HepG2 (cell line): ENCODE data around the gene HNRNPA2B1. TPM values are rescaled to one million over a fixed set of nuclear protein-coding genes. Genes with fewer than 3 reads are reported as not detected.
A peak's percentile ranks its signal among the peaks of the same experiment; 100 is the strongest.

Experiments
- ATAC-seq: fragments of 200-7000 bp; cut with Tn5 transposase; 3 replicates; pipeline ENCODE4 v1.9.1; 2020; ENCODE audit warnings: mild to moderate bottlenecking, moderate library complexity
- BruUV-seq: library from RNA; stranded (reverse); fragments of 400-500 nt; replicated peaks from 2 replicates; lab custom pipeline; 2021; lab: Mats Ljungman, UMichigan
- CTCF ChIA-PET: fragments of 300-600 bp; formaldehyde crosslinking; extraction: SDS; loops from one replicate; lab custom pipeline; 2021; ENCODE audit warnings: low total read pairs, inconsistent platforms, low intra/inter-chr PET ratio; lab: Yijun Ruan, JAX
- POLR2A ChIA-PET: fragments of 350-600 bp; sonication (Branson Sonifier 250); formaldehyde crosslinking; loops from one replicate; lab custom pipeline; 2020; ENCODE audit warnings: antibody characterized with exemption, inconsistent platforms; lab: Yijun Ruan, JAX
- DNase-seq: peaks from one replicate; pipeline ENCODE4 v3.0.0-alpha.2; 2015; ENCODE audit warnings: low spot score
- FAIRE-seq: peaks from 3 replicates; lab custom pipeline; 2011; peaks lifted over from hg19 to GRCh38; lab: Jason Lieb, UNC
- H2AFZ ChIP-seq: one replicate; pipeline ENCODE4 v1.6.1; 2011; ENCODE audit warnings: low read length, inconsistent platforms
- H3K27ac ChIP-seq: fragments of 300-600 bp; 3 replicates; pipeline ENCODE4 v1.8.0; 2011; ENCODE audit warnings: mixed run types, mild to moderate bottlenecking, mixed read lengths, low read length, inconsistent platforms; ENCODE audit not compliant: insufficient read depth; ENCODE audit errors: extremely low read length
- H3K27me3 ChIP-seq, 2 experiments: fragments of 200-600 bp in 1 of 2; 2 replicates in 1 of 2; 3 replicates in 1 of 2; pipeline versions ENCODE4 v1.6.0 to v1.8.0; 2011; ENCODE audit warnings: low read length in 2 of 2, mild to moderate bottlenecking in 2 of 2, moderate library complexity in 2 of 2, inconsistent platforms in 1 of 2; ENCODE audit not compliant: insufficient read depth in 2 of 2, control insufficient read depth in 1 of 2
- H3K36me3 ChIP-seq, 2 experiments: fragments of 200-600 bp in 1 of 2; replicated peaks in 1 of 2; 2 replicates in 1 of 2; 3 replicates in 1 of 2; pipeline versions ENCODE4 v1.5.1 to v1.8.0; 2011; ENCODE audit warnings: low read length in 2 of 2, inconsistent platforms in 1 of 2; ENCODE audit not compliant: insufficient read depth in 2 of 2, control insufficient read depth in 1 of 2
- H3K4me1 ChIP-seq: 2 replicates; pipeline ENCODE4 v1.5.1; 2012; ENCODE audit warnings: low read length, inconsistent platforms; ENCODE audit not compliant: insufficient read depth
- H3K4me2 ChIP-seq: 2 replicates; pipeline ENCODE4 v1.6.0; 2011; ENCODE audit warnings: low read depth, low read length, inconsistent platforms
- H3K4me3 ChIP-seq, 3 experiments: fragments of 200-600 bp in 1 of 3; sonication (generic), shearing (Covaris generic) in 1 of 3; replicated peaks in 1 of 3; 2 replicates each; pipeline ENCODE4 v1.5.1; 2011 to 2016; ENCODE audit warnings: low read length in 3 of 3, inconsistent platforms in 2 of 3, low read depth in 2 of 3, mild to moderate bottlenecking in 2 of 3, control low read depth in 1 of 3, mixed read lengths in 1 of 3; ENCODE audit not compliant: insufficient read depth in 1 of 3
- H3K79me2 ChIP-seq: one replicate; pipeline ENCODE4 v1.6.1; 2011; ENCODE audit warnings: low read length, inconsistent platforms; ENCODE audit not compliant: insufficient read depth
- H3K9ac ChIP-seq: 2 replicates; pipeline ENCODE4 v1.6.0; 2011; ENCODE audit warnings: mild to moderate bottlenecking, low read depth, low read length, inconsistent platforms; ENCODE audit not compliant: insufficient read depth
- H3K9me3 ChIP-seq: 2 replicates; pipeline ENCODE4 v1.5.1; 2012; ENCODE audit warnings: mild to moderate bottlenecking, low read length
- H4K20me1 ChIP-seq: 2 replicates; pipeline ENCODE4 v1.6.0; 2011; ENCODE audit warnings: inconsistent platforms, mild to moderate bottlenecking, low read length, moderate library complexity; ENCODE audit not compliant: insufficient read depth
- AGO2 ChIP-seq: fragments of 200-400 bp; formaldehyde crosslinking; optimal IDR thresholded peaks from 2 replicates; pipeline ENCODE3; 2017; ENCODE audit warnings: mild to moderate bottlenecking, low read depth, low read length, moderate library complexity
- ESRRA ChIP-seq: sonication (generic); formaldehyde crosslinking; IDR thresholded peaks from 2 replicates; pipeline ENCODE4 v1.5.1; 2020; ENCODE audit warnings: mild to moderate bottlenecking, low read depth, missing genetic modification reagents
- KLF13 ChIP-seq: sonication (generic); formaldehyde crosslinking; IDR thresholded peaks from 2 replicates; pipeline ENCODE4 v1.4.0; 2020; ENCODE audit warnings: mild to moderate bottlenecking, missing genetic modification reagents
- MBD4 ChIP-seq: IDR thresholded peaks from 2 replicates; pipeline ENCODE4 v1.6.1; 2012; ENCODE audit warnings: low read length, inconsistent platforms, borderline replicate concordance
- MIER2 ChIP-seq: IDR thresholded peaks from 2 replicates; pipeline ENCODE4 v1.6.1; 2016; ENCODE audit warnings: missing biosample characterization, missing genetic modification reagents
- PAF1 ChIP-seq: IDR thresholded peaks from 2 replicates; pipeline ENCODE4 v1.6.1; 2016; ENCODE audit warnings: missing genetic modification reagents, missing compliant biosample characterization
- POLR2A ChIP-seq, 2 experiments: IDR thresholded peaks; 2 replicates each; pipeline ENCODE4 v1.6.1; 2011; ENCODE audit warnings: low read depth in 2 of 2, low read length in 2 of 2, mild to moderate bottlenecking in 1 of 2, moderate library complexity in 1 of 2; ENCODE audit not compliant: insufficient read depth in 1 of 2
- POLR2AphosphoS2 ChIP-seq: IDR thresholded peaks from 2 replicates; pipeline ENCODE4 v1.6.1; 2011; ENCODE audit warnings: low read depth, low read length, improper control_type of control experiment
- POLR2AphosphoS5 ChIP-seq: IDR thresholded peaks from 2 replicates; pipeline ENCODE4 v1.6.1; 2012; ENCODE audit warnings: low read depth, low read length
- POLR2G ChIP-seq: fragments of 200-400 bp; formaldehyde crosslinking; IDR thresholded peaks from 2 replicates; pipeline ENCODE4 v1.6.1; 2018; ENCODE audit warnings: mild to moderate bottlenecking, low read depth, low read length, moderate library complexity
- PRMT3 ChIP-seq: sonication (generic); formaldehyde crosslinking; IDR thresholded peaks from 2 replicates; pipeline ENCODE4 v1.8.1; 2022; ENCODE audit warnings: low read depth, mild to moderate bottlenecking, moderate library complexity, missing genetic modification reagents, borderline replicate concordance
- RBM22 ChIP-seq: fragments of 200-400 bp; formaldehyde crosslinking; optimal IDR thresholded peaks from 2 replicates; pipeline ENCODE3; 2017; ENCODE audit warnings: mild to moderate bottlenecking, low read length, moderate library complexity
- SRSF4 ChIP-seq: fragments of 200-400 bp; formaldehyde crosslinking; IDR thresholded peaks from one replicate; pipeline ENCODE4 v1.6.1; 2018; ENCODE audit warnings: mild to moderate bottlenecking, low read depth, low read length, moderate library complexity; ENCODE audit not compliant: poor library complexity, severe bottlenecking
- TP53 ChIP-seq: sonication (generic); formaldehyde crosslinking; conservative IDR thresholded peaks from 2 replicates; pipeline ENCODE4 v1.4.0; 2020; ENCODE audit warnings: missing genetic modification reagents
- ZMYM2 ChIP-seq: sonication (generic); formaldehyde crosslinking; IDR thresholded peaks from 2 replicates; pipeline ENCODE4 v1.8.0; 2022; ENCODE audit warnings: mild to moderate bottlenecking, missing genetic modification reagents
- ZNF33A ChIP-seq: sonication (generic); formaldehyde crosslinking; IDR thresholded peaks from 2 replicates; pipeline ENCODE4 v1.5.1; 2020; ENCODE audit warnings: missing genetic modification reagents, mild to moderate bottlenecking, moderate library complexity, borderline replicate concordance
- ZNF883 ChIP-seq: sonication (generic); formaldehyde crosslinking; IDR thresholded peaks from 2 replicates; pipeline ENCODE4 v1.5.1; 2020; ENCODE audit warnings: mild to moderate bottlenecking, missing genetic modification reagents; ENCODE audit errors: not compliant biosample characterization
- ZSCAN30 ChIP-seq: sonication (generic); formaldehyde crosslinking; IDR thresholded peaks from 2 replicates; pipeline ENCODE4 v1.5.0; 2020; ENCODE audit warnings: mild to moderate bottlenecking, missing genetic modification reagents
- WGBS: methylation state at CpG from one replicate; pipeline ENCODE4 v1.1.6; 2017; ENCODE audit warnings: low lambda C conversion rate; 5-methylcytosine and 5-hydroxymethylcytosine counted together
- in situ Hi-C: cut with HindIII; loops from 2 replicates; pipeline ENCODE4 v1.10.0; 2017; ENCODE audit warnings: low pct_unique_long_range_greater_than_20kb; ENCODE audit not compliant: extremely low pct_ligation_motif_present
- intact Hi-C: fragments of 100-400 bp; cut with micrococcal nuclease; formaldehyde crosslinking; loops from one replicate; pipeline ENCODE4 v1.10.0; 2022; ENCODE audit not compliant: unreplicated experiment
- polyA plus RNA-seq, 8 experiments: library from polyadenylated mRNA; depleted of rRNA in 3 of 8; stranded (reverse) in 7 of 8; unstranded in 1 of 8; fragments of >200 nt; fragmentation: Illumina TruSeq in 4 of 8; extraction: Trizol in 4 of 8; gene quantifications; 2 replicates each; pipeline versions ENCODE4 v1.2.1 to v1.2.3, GENCODE V29; 2011 to 2016; ENCODE audit warnings: low read depth in 4 of 8, missing spikeins in 1 of 8, mixed read lengths in 1 of 8; ENCODE audit not compliant: insufficient read depth in 1 of 8
- total RNA-seq, 5 experiments: library from RNA; depleted of rRNA; stranded (reverse); fragments of >200 nt; fragmentation: Illumina TruSeq; extraction: Trizol; gene quantifications; 2 replicates each; pipeline ENCODE4 v1.2.3, GENCODE V29; 2016; ENCODE audit warnings: low read depth in 1 of 5
- TF ChIP-seq, protein P1 (sequence below): sonication (generic); formaldehyde crosslinking; IDR thresholded peaks from 2 replicates; pipeline ENCODE4 v1.5.0; 2020; ENCODE audit warnings: mild to moderate bottlenecking, missing genetic modification reagents, moderate library complexity
- TF ChIP-seq, protein P2 (sequence below): sonication (generic); formaldehyde crosslinking; IDR thresholded peaks from 2 replicates; pipeline ENCODE4 v1.9.0; 2021; ENCODE audit warnings: missing genetic modification reagents, mild to moderate bottlenecking, borderline replicate concordance
- TF ChIP-seq, protein P3 (sequence below): sonication (generic); formaldehyde crosslinking; IDR thresholded peaks from 2 replicates; pipeline ENCODE4 v1.9.0; 2021; ENCODE audit warnings: missing genetic modification reagents, mild to moderate bottlenecking, borderline replicate concordance

The HNRNPA2B1 gene
- total and polyA plus RNA-seq, 2 of the 13 experiments (the other 11 are each of a cell fraction or from before 2014, with no cell fraction given) = 193 to 412 TPM

DNA sequence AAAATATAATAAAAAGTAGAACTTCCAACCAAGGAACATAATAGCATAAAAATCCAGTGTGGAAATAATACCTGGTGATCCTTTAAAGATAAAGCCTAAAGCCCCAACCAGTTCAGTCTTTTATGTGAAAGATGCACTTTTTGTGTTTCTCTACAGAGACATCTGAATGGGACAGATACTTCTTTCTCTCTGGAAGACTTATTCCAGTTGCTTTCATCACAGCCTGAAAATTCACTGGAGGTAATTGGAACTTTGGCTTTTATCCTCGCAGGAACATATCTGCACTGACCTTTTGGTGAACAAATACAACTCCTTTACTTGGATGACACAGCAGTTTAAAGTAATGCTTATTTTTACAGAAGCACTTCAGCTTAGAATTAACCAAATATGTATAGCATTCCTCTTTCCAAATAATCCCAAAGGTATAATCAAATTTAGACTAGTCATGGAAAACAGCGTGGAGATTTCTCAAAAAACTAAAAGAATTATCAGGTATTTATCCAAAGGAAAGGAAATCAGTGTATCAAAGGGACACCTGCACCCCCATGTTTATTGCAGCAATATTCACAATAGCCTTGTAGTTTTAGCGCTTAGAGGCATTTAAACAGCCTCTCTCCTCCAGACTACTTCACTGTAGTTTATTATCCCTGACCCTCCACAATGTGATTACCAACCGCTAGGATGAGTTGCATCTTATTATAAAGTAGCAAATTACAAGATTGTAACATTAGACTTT is 16.8 kb downstream of the HNRNPA2B1 start:
- intact Hi-C loops (loop anchor here (5.0 kb wide), 1 partner anchor 91 kb away; no protein-coding TSS in a partner anchor), in situ Hi-C loops (loop anchor here (10.0 kb wide), 1 partner anchor 89 kb away; no protein-coding TSS in a partner anchor)
- Histone ChIP-seq H3K27me3 (no peaks in the 10 kb centered on the region), H3K36me3 (no peaks in the 10 kb centered on the region; a peak in 1 of 5 replicates), H3K27ac (peak overlapping the region; percentile 39), H2AFZ (no peak overlapping the region), H3K9me3 (no peaks in the 10 kb centered on the region), H4K20me1 (peaks cover 27% of the 10 kb centered on the region), H3K4me1 (peaks cover 30% of the 10 kb centered on the region), H3K79me2 (no peaks in the 10 kb centered on the region), H3K4me2 (no peak overlapping the region), H3K4me3 (no peak overlapping the region), H3K9ac (no peak overlapping the region)
- ChIA-PET POLR2A (interaction anchor here (1.4 kb wide), 1 partner anchor 16 kb away, joined by 3 read pairs; no protein-coding TSS in a partner anchor), CTCF (no interaction called here)
- no TSS peak for BruUV-seq
- ATAC-seq (no peak), FAIRE-seq (no peak), DNase-seq (no peak)
- 69% methylated on average over 4 of the region's 4 CpGs for WGBS
- TF ChIP-seq PAF1 (CRISPR knock-in tag) (peak; percentile 31; the same call in 1 of the 2 replicates), MBD4 (peak; percentile 54), TP53 (CRISPR knock-in tag) (no peak), PRMT3 (no peak), SRSF4 (peak; percentile 64), POLR2G (peak; percentile 36; the same call in 1 of the 2 replicates), AGO2 (peak; percentile 71), POLR2A (IDR thresholded peaks at IDR 0.05; ENCODE audit: insufficient read depth in 1 of 2, low read depth in 2 of 2, low read length in 2 of 2) (peak in 1 of 2 experiments; percentile 7; a peak in 2 of 4 replicates), POLR2AphosphoS5 (peak; percentile 57), ZMYM2 (CRISPR knock-in tag) (no peak), POLR2AphosphoS2 (peak; percentile 65), ESRRA (CRISPR knock-in tag) (no peak), ZNF33A (no peak), RBM22 (peak; percentile 76), ZNF883 (CRISPR knock-in tag) (no peak), ZSCAN30 (no peak), MIER2 (no peak), KLF13 (no peak)
- TF ChIP-seq, protein P1, sequence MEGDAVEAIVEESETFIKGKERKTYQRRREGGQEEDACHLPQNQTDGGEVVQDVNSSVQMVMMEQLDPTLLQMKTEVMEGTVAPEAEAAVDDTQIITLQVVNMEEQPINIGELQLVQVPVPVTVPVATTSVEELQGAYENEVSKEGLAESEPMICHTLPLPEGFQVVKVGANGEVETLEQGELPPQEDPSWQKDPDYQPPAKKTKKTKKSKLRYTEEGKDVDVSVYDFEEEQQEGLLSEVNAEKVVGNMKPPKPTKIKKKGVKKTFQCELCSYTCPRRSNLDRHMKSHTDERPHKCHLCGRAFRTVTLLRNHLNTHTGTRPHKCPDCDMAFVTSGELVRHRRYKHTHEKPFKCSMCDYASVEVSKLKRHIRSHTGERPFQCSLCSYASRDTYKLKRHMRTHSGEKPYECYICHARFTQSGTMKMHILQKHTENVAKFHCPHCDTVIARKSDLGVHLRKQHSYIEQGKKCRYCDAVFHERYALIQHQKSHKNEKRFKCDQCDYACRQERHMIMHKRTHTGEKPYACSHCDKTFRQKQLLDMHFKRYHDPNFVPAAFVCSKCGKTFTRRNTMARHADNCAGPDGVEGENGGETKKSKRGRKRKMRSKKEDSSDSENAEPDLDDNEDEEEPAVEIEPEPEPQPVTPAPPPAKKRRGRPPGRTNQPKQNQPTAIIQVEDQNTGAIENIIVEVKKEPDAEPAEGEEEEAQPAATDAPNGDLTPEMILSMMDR (CRISPR knock-in tag) = no peak
- TF ChIP-seq, protein P2, sequence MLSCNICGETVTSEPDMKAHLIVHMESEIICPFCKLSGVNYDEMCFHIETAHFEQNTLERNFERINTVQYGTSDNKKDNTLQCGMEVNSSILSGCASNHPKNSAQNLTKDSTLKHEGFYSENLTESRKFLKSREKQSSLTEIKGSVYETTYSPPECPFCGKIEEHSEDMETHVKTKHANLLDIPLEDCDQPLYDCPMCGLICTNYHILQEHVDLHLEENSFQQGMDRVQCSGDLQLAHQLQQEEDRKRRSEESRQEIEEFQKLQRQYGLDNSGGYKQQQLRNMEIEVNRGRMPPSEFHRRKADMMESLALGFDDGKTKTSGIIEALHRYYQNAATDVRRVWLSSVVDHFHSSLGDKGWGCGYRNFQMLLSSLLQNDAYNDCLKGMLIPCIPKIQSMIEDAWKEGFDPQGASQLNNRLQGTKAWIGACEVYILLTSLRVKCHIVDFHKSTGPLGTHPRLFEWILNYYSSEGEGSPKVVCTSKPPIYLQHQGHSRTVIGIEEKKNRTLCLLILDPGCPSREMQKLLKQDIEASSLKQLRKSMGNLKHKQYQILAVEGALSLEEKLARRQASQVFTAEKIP (CRISPR knock-in tag) = no peak
- TF ChIP-seq, protein P3, sequence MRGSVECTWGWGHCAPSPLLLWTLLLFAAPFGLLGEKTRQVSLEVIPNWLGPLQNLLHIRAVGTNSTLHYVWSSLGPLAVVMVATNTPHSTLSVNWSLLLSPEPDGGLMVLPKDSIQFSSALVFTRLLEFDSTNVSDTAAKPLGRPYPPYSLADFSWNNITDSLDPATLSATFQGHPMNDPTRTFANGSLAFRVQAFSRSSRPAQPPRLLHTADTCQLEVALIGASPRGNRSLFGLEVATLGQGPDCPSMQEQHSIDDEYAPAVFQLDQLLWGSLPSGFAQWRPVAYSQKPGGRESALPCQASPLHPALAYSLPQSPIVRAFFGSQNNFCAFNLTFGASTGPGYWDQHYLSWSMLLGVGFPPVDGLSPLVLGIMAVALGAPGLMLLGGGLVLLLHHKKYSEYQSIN (CRISPR knock-in tag) = no peak
